SH-SY5Y (cell line): ENCODE measurements around the gene PRDM15.

Experiments used
- GATA2 ChIP-seq: IDR thresholded peaks from 2 replicates; pipeline ENCODE4 v1.6.1; 2011; ENCODE audit warnings: mild to moderate bottlenecking, low read depth, low read length
- GATA3 ChIP-seq: IDR thresholded peaks from 2 replicates; pipeline ENCODE4 v1.6.1; 2011; ENCODE audit warnings: low read depth, mild to moderate bottlenecking, low read length, moderate library complexity

DNA sequence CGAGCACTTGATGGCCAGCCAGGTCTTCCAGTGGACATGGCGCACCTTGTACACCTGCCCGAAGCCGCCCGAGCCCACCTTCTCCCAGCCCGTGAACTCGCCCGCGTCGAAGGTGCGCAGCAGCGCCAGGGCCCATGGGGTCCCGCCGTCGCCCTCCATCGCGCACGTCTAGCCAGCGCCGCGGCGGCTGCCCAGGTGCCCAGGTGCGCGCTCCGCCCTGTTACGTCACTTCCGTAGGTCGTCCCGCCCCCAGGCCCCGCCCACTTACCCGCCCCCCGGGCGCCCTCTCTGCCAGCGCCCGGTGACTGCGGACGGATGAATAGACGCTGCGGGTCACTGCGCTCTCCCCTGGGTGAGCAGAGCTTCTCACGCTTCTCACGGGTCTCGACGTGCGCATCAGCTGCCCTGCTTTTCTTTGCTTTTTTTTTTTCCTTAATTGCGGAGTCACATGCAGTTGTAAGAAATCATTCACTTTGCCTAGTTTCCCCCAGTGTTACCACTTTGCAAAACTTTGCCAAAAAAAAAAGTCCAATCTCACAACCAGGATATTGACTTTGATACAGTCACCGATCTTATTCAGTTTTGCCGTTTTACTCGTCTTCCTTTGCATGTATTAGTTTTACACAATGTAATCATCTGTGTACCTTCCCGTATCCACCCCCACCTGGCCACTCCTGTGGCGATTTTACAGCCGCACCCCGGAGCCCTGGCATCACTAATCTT lies 112.1 kb downstream of the PRDM15 start, which contains the start of gene RIPK4:
- TF ChIP-seq GATA2 (no peak), GATA3 (no peak)
